WI38 (cell line): ENCODE measurements around the gene SMARCD1.
A peak's percentile ranks its signal among the peaks of the same experiment; 100 is the strongest.

Experiments
- H3K4me3 ChIP-seq: 2 replicates; pipeline ENCODE4 v1.5.1; 2011; ENCODE audit warnings: low read depth, mild to moderate bottlenecking, control low read depth, low read length
- TF ChIP-seq, protein P1 (sequence below): IDR thresholded peaks from 2 replicates; pipeline ENCODE4 v1.5.1; 2012; ENCODE audit warnings: low read depth, mild to moderate bottlenecking, control low read depth, low read length

SMARCD1 gene

DNA sequence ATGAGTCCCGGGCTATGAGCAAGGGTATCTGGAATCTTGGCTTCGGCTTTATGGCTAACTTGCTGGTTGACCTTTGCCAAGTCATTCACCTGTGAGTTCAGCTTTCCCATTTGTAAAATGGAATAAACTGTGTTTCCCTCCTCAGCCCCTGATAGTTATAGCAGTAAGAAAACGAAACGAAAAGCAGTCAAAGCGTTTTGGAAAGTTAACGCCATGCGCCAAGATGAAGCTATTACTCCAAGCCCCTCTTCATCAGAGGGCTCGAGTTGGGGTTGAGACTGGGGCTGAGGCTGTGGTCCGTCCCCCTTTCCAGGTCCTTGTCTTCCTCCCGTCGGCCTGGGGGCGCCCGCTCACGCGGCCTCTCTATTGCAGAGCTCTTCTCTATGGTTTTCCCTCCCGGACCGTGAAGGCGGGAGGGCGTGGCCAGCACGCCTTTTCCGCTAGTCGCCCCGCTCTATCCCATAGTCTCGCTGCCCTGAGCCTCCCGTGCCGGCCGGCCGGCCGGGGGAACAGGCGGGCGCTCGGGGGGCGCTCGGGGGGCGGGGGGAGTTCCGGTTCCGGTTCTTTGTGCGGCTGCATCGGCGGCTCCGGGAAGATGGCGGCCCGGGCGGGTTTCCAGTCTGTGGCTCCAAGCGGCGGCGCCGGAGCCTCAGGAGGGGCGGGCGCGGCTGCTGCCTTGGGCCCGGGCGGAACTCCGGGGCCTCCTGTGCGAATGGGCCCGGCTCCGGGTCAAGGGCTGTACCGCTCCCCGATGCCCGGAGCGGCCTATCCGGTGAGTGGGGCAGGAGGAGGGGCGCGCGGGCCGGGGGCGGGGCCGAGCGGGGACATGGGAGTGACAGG is at the start of gene SMARCD1:
SMARCD1 (plus strand) TSS at position 568 of the 840 bp plus-strand sequence; CDS start at position 596, 28 bp downstream.
- TF ChIP-seq, protein P1, sequence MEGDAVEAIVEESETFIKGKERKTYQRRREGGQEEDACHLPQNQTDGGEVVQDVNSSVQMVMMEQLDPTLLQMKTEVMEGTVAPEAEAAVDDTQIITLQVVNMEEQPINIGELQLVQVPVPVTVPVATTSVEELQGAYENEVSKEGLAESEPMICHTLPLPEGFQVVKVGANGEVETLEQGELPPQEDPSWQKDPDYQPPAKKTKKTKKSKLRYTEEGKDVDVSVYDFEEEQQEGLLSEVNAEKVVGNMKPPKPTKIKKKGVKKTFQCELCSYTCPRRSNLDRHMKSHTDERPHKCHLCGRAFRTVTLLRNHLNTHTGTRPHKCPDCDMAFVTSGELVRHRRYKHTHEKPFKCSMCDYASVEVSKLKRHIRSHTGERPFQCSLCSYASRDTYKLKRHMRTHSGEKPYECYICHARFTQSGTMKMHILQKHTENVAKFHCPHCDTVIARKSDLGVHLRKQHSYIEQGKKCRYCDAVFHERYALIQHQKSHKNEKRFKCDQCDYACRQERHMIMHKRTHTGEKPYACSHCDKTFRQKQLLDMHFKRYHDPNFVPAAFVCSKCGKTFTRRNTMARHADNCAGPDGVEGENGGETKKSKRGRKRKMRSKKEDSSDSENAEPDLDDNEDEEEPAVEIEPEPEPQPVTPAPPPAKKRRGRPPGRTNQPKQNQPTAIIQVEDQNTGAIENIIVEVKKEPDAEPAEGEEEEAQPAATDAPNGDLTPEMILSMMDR, result 0 out of 2 replicates have a peak, but pooled peaks have one; percentile 11
- H3K4me3 ChIP-seq, result peak within 1 kb of the TSS; percentile 73

DNA sequence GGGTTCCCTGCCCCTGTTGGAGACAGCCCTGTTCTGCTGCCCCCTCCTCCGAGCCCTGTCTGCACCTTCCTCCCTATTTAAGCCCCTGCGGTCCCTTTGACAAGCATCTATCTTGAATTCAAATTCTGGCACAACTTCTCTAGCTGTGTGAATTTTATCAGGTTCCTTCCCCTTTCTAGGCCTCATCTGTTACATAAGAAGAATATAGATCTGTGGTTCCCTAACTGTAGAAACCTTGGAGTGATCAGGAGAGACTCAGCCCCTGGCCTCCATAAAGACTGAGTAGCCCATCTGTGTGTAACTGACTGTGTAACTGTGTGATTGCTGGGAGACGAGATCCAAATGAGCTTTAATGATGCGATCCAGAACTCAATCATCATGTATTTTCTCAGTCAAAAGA is 46.8 kb upstream of the SMARCD1 start:
- TF ChIP-seq, protein P1, result no peak
- no peak overlapping the region for H3K4me3 ChIP-seq

DNA sequence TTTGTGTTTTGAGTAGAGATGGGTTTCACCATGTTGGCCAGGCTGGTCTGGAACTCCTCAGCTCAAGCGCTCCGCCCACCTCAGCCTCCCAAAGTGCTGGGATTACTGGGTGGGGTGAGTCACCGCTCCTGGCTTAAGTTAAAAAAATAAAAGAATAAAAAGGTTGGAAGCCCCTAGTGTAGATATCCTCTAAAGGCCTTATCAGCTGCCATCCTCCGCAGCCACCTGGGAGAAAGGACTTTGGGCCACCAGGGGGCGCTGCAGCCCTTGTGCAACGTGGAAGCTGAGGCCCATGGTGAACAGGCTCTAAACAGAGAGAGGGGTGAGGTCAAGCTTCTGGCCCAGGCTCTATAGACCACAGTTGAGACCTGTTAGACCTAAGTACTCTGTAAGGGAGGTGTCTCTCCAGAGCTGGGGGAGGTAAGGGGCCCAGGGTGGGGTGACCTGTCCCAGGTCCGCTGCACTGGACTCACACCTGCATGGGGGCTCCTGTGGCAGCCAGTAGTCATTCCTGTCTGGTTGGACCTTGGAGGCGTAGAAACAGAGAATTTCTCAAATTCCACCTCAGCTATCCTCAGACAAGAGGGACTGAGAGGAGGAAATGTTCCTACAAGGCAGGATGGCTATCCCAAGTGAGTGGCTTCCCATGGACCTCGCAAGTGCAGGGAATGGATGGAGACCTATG is 45.8 kb upstream of the SMARCD1 start:
- no peak overlapping the region for H3K4me3 ChIP-seq
- TF ChIP-seq, protein P1, result peak; percentile 84

DNA sequence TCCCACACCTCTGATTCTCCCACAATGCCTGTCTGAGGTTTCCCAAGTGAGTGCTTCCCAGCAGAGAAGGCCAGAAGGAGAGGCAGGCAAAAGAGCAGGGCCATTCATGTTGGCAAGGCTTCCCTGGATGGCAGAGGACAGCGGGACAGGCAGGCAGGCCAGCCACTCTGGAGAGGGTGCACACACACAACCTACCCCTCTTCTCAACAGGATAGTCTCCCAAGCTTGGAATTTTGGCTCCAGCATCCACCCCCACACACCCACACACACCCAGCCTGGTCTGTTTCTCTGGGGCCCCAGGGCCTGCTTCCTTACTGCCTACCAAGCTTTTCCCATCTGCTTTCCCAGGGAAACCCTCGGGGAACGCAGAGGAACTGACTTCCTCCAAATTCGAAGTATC is 44.5 kb upstream of the SMARCD1 start:
- TF ChIP-seq, protein P1, result no peak
- H3K4me3 ChIP-seq, result no peak overlapping the region

DNA sequence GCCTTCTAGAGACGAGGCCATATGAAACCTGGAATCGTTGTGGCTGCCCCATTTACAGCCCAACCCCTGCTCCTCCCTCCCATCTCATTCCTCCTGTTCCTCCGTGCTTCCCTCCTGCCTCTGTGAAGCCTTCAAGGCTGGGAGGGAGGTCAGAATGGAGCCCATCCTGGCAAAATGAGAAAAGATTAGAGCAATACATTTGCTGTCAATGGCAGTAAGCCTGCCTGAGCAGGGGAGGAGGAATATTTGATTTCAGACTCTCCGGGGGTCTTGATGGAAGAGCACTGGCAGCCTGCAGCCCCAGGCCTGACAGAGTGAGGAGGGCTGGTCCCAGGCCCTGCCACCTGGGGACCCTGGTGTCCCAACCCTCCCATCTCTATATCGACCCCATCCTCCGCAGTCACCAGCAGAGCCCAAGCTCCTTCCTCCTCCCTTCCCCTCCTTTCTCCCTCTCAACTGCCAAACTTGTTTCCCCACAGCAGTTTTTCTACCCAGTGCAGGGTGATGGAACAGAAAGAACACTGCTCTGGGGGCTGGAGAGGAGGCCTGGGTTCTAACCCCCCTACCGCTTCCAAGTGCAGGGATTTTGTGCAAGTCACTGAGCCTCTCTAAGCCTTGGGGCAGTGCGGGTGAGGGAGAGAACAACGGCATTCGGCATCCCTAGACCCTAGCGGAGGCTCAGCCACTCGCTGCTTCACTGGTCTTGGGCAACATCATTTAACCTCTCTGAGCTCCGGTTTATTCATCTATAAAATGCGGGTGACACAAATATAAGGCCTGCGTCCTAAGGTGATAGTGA is 43.9 kb upstream of the SMARCD1 start:
- TF ChIP-seq, protein P1, result no peak
- no peak overlapping the region for H3K4me3 ChIP-seq

DNA sequence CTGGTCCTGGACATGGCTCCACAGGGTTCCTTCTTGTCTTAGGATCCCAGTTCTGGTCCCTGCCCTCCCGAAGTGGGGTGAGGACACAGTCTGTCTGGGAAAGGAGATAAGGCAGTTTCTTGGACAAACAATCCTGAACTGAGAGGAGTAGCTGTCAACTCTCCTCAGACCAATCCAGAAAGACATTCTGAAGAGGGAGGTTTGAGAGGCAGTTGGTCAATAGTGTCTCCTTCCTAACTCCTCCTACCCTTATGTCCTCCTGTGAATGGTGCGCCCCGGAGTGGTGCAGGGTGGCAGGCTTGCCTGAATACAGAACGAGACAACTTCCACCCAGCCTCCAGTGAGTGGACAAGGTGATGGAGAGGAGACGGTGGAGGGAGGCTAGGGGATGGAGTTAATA is 43.2 kb upstream of the SMARCD1 start:
- H3K4me3 ChIP-seq, result no peak overlapping the region
- TF ChIP-seq, protein P1, result no peak

DNA sequence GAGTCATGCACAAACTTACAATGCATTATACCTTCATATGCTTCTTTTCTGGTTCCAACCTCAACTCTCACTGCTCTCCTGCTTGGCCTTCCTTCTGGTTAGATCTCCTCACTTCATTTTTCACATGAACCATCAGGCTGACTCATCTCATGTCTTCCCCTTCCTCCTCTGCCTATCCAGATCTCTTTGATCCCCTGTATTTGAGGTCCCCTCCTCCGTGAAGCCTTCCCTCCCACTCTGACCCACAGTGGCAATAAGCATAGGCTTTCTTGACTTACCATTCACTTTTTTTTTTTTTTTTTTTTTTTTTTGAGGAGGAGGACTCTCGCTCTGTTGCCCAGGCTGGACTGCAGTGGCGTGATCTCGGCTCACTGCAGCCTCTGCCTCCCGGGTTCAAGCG is 42.4 kb upstream of the SMARCD1 start:
- TF ChIP-seq, protein P1, result no peak
- H3K4me3 ChIP-seq, result no peak overlapping the region
